Mesothelial cell of epicardium (in vitro differentiated cells): Measurements from ENCODE around the gene CCDC8. TPM values are rescaled to one million over a fixed set of nuclear protein-coding genes. Genes with fewer than 3 reads are reported as not detected.
A peak's percentile ranks its signal among the peaks of the same experiment; 100 is the strongest.

Source experiments
- DNase-seq, 2 experiments: peaks; one replicate each; pipeline ENCODE4 v3.0.0; 2021; ENCODE audit warnings: low spot score in 2 of 2; ENCODE audit not compliant: unreplicated experiment in 2 of 2
- H3K27ac Mint-ChIP-seq: 2 replicates; pipeline ENCODE4 v1.8.0; 2021; ENCODE audit warnings: mixed read lengths
- H3K27me3 Mint-ChIP-seq: 2 replicates; pipeline ENCODE4 v1.8.0; 2021; ENCODE audit warnings: low read depth, mixed read lengths
- H3K36me3 Mint-ChIP-seq: 2 replicates; pipeline ENCODE4 v1.8.0; 2021; ENCODE audit warnings: mixed read lengths
- H3K4me1 Mint-ChIP-seq: 2 replicates; pipeline ENCODE4 v1.8.0; 2021; ENCODE audit warnings: mixed read lengths
- H3K4me3 Mint-ChIP-seq: 2 replicates; pipeline ENCODE4 v1.8.0; 2021; ENCODE audit warnings: mild to moderate bottlenecking, moderate library complexity, mixed read lengths
- H3K9me3 Mint-ChIP-seq: 2 replicates; pipeline ENCODE4 v1.8.0; 2021; ENCODE audit warnings: mixed read lengths
- CTCF ChIP-seq: fragments of 200-600 bp; sonication (generic); IDR thresholded peaks from one replicate; pipeline ENCODE4 v1.5.0; 2021; ENCODE audit warnings: antibody characterized with exemption; ENCODE audit not compliant: unreplicated experiment
- total RNA-seq: library from RNA; stranded (reverse); gene quantifications from 3 replicates; pipeline ENCODE4 v1.2.1, GENCODE V29; 2021

CCDC8 gene
- total RNA-seq, 1 donor from 2014 or later = 50.7 TPM

GRCh38 chr19:46408664-46409039 is 4.7 kb downstream of the CCDC8 start:
- Mint-ChIP-seq H3K4me3 (peak overlapping the region; percentile 61), H3K27ac (peak overlapping the region; percentile 91), H3K4me1 (peaks cover 68% of the 10 kb centered on the region), H3K36me3 (peaks cover 8% of the 10 kb centered on the region), H3K9me3 (no peaks in the 10 kb centered on the region), H3K27me3 (no peaks in the 10 kb centered on the region)
- DNase-seq = no peak
- no peak for TF ChIP-seq CTCF

GRCh38 chr19:46407856-46408663 is 5.3 kb downstream of the CCDC8 start:
- Mint-ChIP-seq H3K36me3 (peaks cover 8% of the 10 kb centered on the region), H3K27ac (peak overlapping the region; percentile 91), H3K4me3 (peak overlapping the region; percentile 61), H3K4me1 (peaks cover 67% of the 10 kb centered on the region), H3K27me3 (no peaks in the 10 kb centered on the region), H3K9me3 (no peaks in the 10 kb centered on the region)
- TF ChIP-seq CTCF = no peak
- DNase-seq = no peak

- DNase-seq = no peak
- Mint-ChIP-seq H3K9me3 (no peaks in the 10 kb centered on the region), H3K27ac (no peak overlapping the region), H3K4me1 (peaks cover 58% of the 10 kb centered on the region), H3K36me3 (peaks cover 8% of the 10 kb centered on the region), H3K4me3 (no peak overlapping the region), H3K27me3 (no peaks in the 10 kb centered on the region)
- TF ChIP-seq CTCF = no peak
These were observed 6.4 kb downstream of the CCDC8 start for GRCh38 chr19:46406976-46407375.

- peak overlapping the region; percentile 91 for H3K27ac Mint-ChIP-seq
- peaks cover 40% of the 10 kb centered on the region for H3K4me1 Mint-ChIP-seq
- no peak for TF ChIP-seq CTCF
- DNase-seq = peak in 1 of 2 experiments; percentile 62
- H3K9me3 Mint-ChIP-seq = no peaks in the 10 kb centered on the region
- H3K36me3 Mint-ChIP-seq = no peaks in the 10 kb centered on the region
- H3K4me3 Mint-ChIP-seq = peak overlapping the region; percentile 77
- no peaks in the 10 kb centered on the region for H3K27me3 Mint-ChIP-seq
These were observed 8.5 kb downstream of the CCDC8 start for GRCh38 chr19:46404753-46405468.

GRCh38 chr19:46404055-46404752 is 9.2 kb downstream of the CCDC8 start:
- no peak for DNase-seq
- H3K27ac Mint-ChIP-seq = peak overlapping the region; percentile 91
- peaks cover 36% of the 10 kb centered on the region for H3K4me1 Mint-ChIP-seq
- peak overlapping the region; percentile 77 for H3K4me3 Mint-ChIP-seq
- H3K9me3 Mint-ChIP-seq = no peaks in the 10 kb centered on the region
- H3K36me3 Mint-ChIP-seq = no peaks in the 10 kb centered on the region
- no peak for TF ChIP-seq CTCF
- no peaks in the 10 kb centered on the region for H3K27me3 Mint-ChIP-seq
